ENCODE measurements around the gene DUSP16. TPM values are rescaled to one million over a fixed set of nuclear protein-coding genes. Genes with fewer than 3 reads are reported as not detected.
"Not testable (repeated sequence)": the region's sequence is repeated elsewhere in the genome, so short reads cannot be mapped to it uniquely, and the experiment has no call there.

Gene DUSP16
- total RNA-seq, 4 donors from 2014 or later: 15.3 to 29.0 (median 25.0) TPM

DNA sequence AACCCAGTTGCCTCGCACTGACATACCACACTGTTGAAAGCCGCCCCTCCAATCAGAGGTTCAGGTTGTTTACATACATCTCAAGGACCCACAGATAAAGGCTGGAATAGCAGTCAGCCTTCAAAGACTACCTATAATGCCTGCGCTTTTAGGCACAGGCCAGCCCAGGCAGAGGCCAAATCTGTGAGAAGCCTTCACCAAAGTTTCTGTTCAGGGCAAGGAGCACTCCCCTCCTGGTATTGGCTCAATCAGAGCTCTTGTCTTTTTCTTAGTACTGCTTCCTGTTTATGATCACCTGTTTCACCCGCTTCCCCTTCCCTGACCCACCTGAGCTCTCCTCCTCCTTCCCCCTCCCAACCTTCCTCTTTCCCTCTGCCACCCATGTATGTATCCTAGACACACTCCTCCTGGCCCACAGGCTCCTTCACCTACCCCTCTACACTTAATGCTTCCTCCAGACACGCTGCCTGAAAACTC lies 34.8 kb downstream of the DUSP16 start:
- 94 to 96% methylated on average over 5 of the region's 5 CpGs for WGBS, 2 donors

DNA sequence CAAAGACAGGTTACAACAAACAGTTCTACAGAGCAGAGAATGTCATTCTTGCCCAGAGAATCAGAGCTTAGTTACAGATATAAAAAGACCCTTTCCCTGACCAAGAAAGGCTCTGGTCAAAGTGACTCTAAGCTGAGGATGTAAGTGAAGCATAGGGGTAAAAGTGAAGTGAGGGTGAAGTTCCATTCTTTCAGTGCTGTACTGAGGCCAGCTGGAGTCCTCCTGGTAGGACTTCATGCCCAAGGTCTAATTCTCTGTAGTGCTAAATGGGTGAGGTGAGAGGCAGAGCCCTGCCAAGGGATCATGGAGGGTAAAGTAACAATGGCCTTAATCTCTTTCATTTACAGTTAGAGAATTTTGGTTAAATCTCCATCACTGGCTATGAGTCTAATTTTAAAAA lies 38.5 kb downstream of the DUSP16 start:
- H3K4me3 ChIP-seq (ENCODE audit: low read depth, poor library complexity, severe bottlenecking): no peak overlapping the region
- no peak for DNase-seq (ENCODE audit: low spot score in 2 of 2)
- TF ChIP-seq POLR2A (IDR thresholded peaks at IDR 0.05): no peak
- TF ChIP-seq, protein P1, sequence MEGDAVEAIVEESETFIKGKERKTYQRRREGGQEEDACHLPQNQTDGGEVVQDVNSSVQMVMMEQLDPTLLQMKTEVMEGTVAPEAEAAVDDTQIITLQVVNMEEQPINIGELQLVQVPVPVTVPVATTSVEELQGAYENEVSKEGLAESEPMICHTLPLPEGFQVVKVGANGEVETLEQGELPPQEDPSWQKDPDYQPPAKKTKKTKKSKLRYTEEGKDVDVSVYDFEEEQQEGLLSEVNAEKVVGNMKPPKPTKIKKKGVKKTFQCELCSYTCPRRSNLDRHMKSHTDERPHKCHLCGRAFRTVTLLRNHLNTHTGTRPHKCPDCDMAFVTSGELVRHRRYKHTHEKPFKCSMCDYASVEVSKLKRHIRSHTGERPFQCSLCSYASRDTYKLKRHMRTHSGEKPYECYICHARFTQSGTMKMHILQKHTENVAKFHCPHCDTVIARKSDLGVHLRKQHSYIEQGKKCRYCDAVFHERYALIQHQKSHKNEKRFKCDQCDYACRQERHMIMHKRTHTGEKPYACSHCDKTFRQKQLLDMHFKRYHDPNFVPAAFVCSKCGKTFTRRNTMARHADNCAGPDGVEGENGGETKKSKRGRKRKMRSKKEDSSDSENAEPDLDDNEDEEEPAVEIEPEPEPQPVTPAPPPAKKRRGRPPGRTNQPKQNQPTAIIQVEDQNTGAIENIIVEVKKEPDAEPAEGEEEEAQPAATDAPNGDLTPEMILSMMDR (IDR thresholded peaks at IDR 0.05): no peak
- intact Hi-C loops (cut with DNase I; ENCODE audit: low total_unique reads): no loop called here

More for the DNA sequence above, 34.8 kb downstream of the DUSP16 start:
- TF ChIP-seq, protein P1 (IDR thresholded peaks at IDR 0.05): no peak
- TF ChIP-seq POLR2A (IDR thresholded peaks at IDR 0.05): no peak
- intact Hi-C loops (cut with DNase I; ENCODE audit: low total_unique reads): no loop called here
- no peak for DNase-seq (ENCODE audit: low spot score in 2 of 2)
- H3K4me3 ChIP-seq (ENCODE audit: low read depth, poor library complexity, severe bottlenecking): no peak overlapping the region

DNA sequence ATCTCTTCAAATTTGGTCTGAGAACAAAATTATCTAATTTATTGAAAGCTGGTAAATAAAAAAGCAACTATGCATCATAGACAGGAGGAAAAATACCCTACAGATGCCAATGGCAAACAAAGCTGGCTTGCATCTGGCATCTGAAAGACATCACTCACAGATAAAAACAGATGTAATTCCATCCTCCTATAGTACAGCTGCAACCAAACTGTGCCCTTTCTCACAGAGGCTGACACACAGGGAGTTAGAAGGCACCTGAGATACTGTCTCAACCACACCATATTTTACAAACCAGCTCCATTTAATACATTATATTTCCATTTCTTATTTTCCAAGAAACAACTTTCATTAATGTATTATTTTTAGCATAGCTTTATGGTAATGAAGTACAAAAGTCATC lies 39.4 kb downstream of the DUSP16 start:
- H3K4me3 ChIP-seq (ENCODE audit: low read depth, poor library complexity, severe bottlenecking): no peak overlapping the region
- no peak for TF ChIP-seq POLR2A (IDR thresholded peaks at IDR 0.05)
- TF ChIP-seq, protein P1 (IDR thresholded peaks at IDR 0.05): no peak
- intact Hi-C loops (cut with DNase I; ENCODE audit: low total_unique reads): no loop called here
- DNase-seq (ENCODE audit: low spot score in 2 of 2): no peak

DNA sequence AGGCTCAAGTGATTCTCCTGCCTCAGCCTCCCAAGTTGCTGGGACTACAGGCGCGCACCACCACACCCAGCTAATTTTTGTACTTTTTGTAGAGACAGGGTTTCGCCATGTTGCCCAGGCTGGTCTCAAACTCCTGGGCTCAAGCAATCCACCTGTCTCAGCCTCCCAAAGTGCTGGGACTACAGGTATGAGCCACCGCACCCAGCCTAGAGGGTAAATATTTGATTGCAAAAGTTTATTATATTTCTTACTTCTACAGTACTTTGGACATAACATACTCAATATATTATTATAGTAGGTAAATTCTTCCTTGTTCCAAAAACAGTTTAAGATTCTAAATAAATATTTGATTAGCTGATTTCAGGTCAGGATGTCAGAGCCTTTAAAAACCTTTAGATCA lies 40.0 kb downstream of the DUSP16 start:
- DNase-seq (ENCODE audit: low spot score in 2 of 2); H3K4me3 ChIP-seq (ENCODE audit: low read depth, poor library complexity, severe bottlenecking); intact Hi-C loops (cut with DNase I; ENCODE audit: low total_unique reads): not testable (repeated sequence)
- WGBS, 2 donors: 97 to 100% methylated on average over 4 of the region's 4 CpGs

DNA sequence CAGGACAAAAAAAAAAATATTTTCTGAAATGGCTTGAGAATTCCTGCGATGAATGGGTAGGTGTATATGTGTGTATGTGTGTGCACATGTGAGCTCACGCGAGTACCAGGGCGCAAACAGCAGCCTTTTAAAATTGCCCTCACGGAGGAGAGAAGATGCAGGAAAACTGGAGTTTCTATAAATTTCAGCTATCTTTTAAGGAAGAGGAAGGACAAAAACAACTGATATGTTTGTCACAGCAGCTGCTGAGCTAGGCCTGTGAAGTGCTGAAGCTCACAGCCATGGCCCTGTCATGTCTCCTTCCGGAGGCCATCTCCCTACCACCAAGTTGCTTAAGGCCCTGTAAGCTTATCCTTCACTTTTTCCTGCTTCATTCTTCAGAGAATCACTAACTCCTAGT lies 40.8 kb downstream of the DUSP16 start:
- 93 to 94% methylated on average over 6 of the region's 6 CpGs for WGBS, 2 donors
- H3K4me3 ChIP-seq (ENCODE audit: low read depth, poor library complexity, severe bottlenecking): no peak overlapping the region
- intact Hi-C loops (cut with DNase I; ENCODE audit: low total_unique reads): no loop called here
- no peak for DNase-seq (ENCODE audit: low spot score in 2 of 2)
- TF ChIP-seq, protein P1 (IDR thresholded peaks at IDR 0.05): no peak
- no peak for TF ChIP-seq POLR2A (IDR thresholded peaks at IDR 0.05)

DNA sequence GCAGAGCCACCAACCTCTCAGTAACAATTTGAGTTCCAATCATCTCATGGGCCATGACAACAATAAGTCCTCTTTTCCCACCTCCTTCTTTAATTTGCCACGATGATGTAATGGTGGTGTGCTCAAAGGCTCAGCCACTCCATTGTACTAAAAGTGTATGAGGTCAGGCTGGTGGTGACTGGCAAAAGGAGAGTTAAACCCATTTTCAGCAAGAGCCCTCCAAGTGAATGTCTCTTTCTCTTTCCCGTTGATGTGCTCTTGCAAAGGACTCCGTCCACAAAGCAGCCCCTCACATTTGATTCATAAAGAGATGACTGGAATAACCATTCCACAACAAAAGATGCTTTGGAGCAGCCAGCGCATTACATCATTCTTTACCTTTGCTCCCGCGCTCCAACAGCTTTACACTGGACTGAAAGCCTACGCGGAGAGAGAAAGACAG lies 41.6 kb downstream of the DUSP16 start:
- intact Hi-C loops (cut with DNase I; ENCODE audit: low total_unique reads): no loop called here
- WGBS, 2 donors: 90% methylated on average over 8 of the region's 8 CpGs

More for the DNA sequence above, 41.6 kb downstream of the DUSP16 start:
- no peak overlapping the region for H3K4me3 ChIP-seq (ENCODE audit: low read depth, poor library complexity, severe bottlenecking)
- DNase-seq (ENCODE audit: low spot score in 2 of 2): no peak
- TF ChIP-seq, protein P1 (IDR thresholded peaks at IDR 0.05): no peak
- TF ChIP-seq POLR2A (IDR thresholded peaks at IDR 0.05): no peak

Measured in lower leg skin (tissue), 4 donors.